PC-9 (cell line): Measurements from ENCODE around the gene SPRY4. TPM values are rescaled to one million over a fixed set of nuclear protein-coding genes. Genes with fewer than 3 reads are reported as not detected.
"Not testable (repeated sequence)": the region's sequence is repeated elsewhere in the genome, so short reads cannot be mapped to it uniquely, and the experiment has no call there.

ENCODE experiments used
- BruUV-seq: library from RNA; stranded (reverse); fragments of 400-500 nt; replicated peaks from 2 replicates; lab custom pipeline; 2021; lab: Mats Ljungman, UMichigan
- CTCF ChIA-PET: fragments of 300-600 bp; sonication (Branson Sonifier 250); formaldehyde crosslinking; loops from one replicate; lab custom pipeline; 2022; ENCODE audit warnings: antibody characterized with exemption; lab: Charles Lee
- POLR2A ChIA-PET: fragments of 300-600 bp; sonication (Branson Sonifier 250); formaldehyde crosslinking; loops from one replicate; lab custom pipeline; 2022; ENCODE audit warnings: antibody characterized with exemption; ENCODE audit not compliant: unreplicated experiment; lab: Charles Lee
- DNase-seq, 2 experiments: peaks; one replicate each; pipeline versions ENCODE4 v3.0.0 to v3.0.0-alpha.2; 2015 to 2022; ENCODE audit warnings: mixed read lengths in 1 of 2
- H2AFZ ChIP-seq: fragments of 200-600 bp; sonication (generic); 2 replicates; pipeline ENCODE4 v1.8.1; 2017; ENCODE audit warnings: antibody characterized with exemption
- H3F3A ChIP-seq: fragments of 200-600 bp; sonication (generic); 2 replicates; pipeline ENCODE4 v1.8.1; 2017; ENCODE audit warnings: antibody characterized with exemption, mild to moderate bottlenecking, low read depth; ENCODE audit not compliant: insufficient read depth
- H3K27ac ChIP-seq: fragments of 200-600 bp; sonication (generic); 2 replicates; pipeline ENCODE4 v1.6.1; 2016; ENCODE audit warnings: mixed run types
- H3K27me3 ChIP-seq: fragments of 200-600 bp; sonication (generic); 2 replicates; pipeline ENCODE4 v1.6.1; 2016; ENCODE audit warnings: low read depth, mixed run types; ENCODE audit not compliant: insufficient read depth
- H3K36me3 ChIP-seq: fragments of 200-600 bp; sonication (generic); 2 replicates; pipeline ENCODE4 v1.6.1; 2016; ENCODE audit warnings: low read depth, mixed run types
- H3K4me1 ChIP-seq: fragments of 200-600 bp; sonication (generic); replicated peaks from 2 replicates; pipeline ENCODE4 v1.6.1; 2016; ENCODE audit warnings: mixed run types; ENCODE audit not compliant: insufficient read depth
- H3K4me2 ChIP-seq: fragments of 200-600 bp; sonication (generic); 2 replicates; pipeline ENCODE4 v1.6.1; 2017; ENCODE audit warnings: mixed run types
- H3K4me3 ChIP-seq: fragments of 200-600 bp; sonication (generic); 2 replicates; pipeline ENCODE4 v1.6.1; 2016; ENCODE audit warnings: mixed run types
- H3K79me2 ChIP-seq: fragments of 200-600 bp; sonication (generic); 2 replicates; pipeline ENCODE4 v1.6.1; 2017; ENCODE audit warnings: low read depth, mixed run types
- H3K9me2 ChIP-seq: fragments of 200-600 bp; sonication (generic); 2 replicates; pipeline ENCODE4 v1.8.1; 2017; ENCODE audit warnings: mild to moderate bottlenecking; ENCODE audit not compliant: insufficient read depth
- H3K9me3 ChIP-seq: fragments of 200-600 bp; sonication (generic); 2 replicates; pipeline ENCODE4 v1.8.1; 2016; ENCODE audit warnings: low read depth; ENCODE audit not compliant: insufficient read depth
- H4K20me1 ChIP-seq: fragments of 200-600 bp; sonication (generic); 2 replicates; pipeline ENCODE4 v1.8.1; 2017; ENCODE audit not compliant: insufficient read depth
- EZH2 ChIP-seq: fragments of 200-600 bp; sonication (generic); IDR thresholded peaks from 2 replicates; pipeline ENCODE4 v1.8.0; 2017; ENCODE audit warnings: antibody characterized with exemption, low read depth
- intact Hi-C: fragments of 100-400 bp; cut with micrococcal nuclease; formaldehyde crosslinking; loops from one replicate; pipeline ENCODE4 v1.10.0; 2022; ENCODE audit not compliant: unreplicated experiment
- total RNA-seq: library from RNA; stranded (reverse); gene quantifications from 2 replicates; pipeline ENCODE4 v1.2.3, GENCODE V29; 2021
- TF ChIP-seq, protein P1 (sequence below): fragments of 200-600 bp; sonication (generic); conservative IDR thresholded peaks from 2 replicates; pipeline ENCODE4 v1.6.1; 2017; ENCODE audit warnings: mixed run types, antibody characterized with exemption, mild to moderate bottlenecking, moderate library complexity

The SPRY4 gene
- total RNA-seq, 1 experiment from 2014 or later, result 11.0 TPM

DNA sequence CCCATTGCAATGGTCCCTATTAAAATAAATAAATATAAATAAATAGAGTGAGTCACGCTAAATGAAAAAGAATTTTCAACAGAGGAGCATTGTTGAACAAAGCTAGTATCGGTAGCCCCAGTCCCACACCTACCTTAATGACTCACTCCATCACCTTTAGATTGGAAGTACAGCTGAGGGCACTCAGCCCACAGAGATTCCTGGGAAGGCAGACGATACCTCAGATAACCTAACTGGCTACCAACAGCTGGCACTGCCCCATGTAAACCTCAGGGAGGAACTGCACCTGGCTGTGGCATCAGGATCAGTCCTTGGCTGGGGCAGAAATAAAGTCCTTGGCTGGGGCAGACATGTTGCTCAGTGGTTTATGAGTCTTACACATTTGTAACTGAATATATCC, 49.3 kb downstream of the SPRY4 start:
- intact Hi-C loops, result loop anchor here (2.0 to 5.0 kb wide), 2 partner anchors 49 to 58 kb away; partner anchors contain the start of gene SPRY4
- BruUV-seq, result no TSS peak
- Histone ChIP-seq H3K9me3 (no peaks in the 10 kb centered on the region), H4K20me1 (no peaks in the 10 kb centered on the region), H3K4me2 (no peak overlapping the region), H3K4me1 (peaks cover 39% of the 10 kb centered on the region), H3K79me2 (no peaks in the 10 kb centered on the region), H3K4me3 (no peak overlapping the region), H3K27ac (no peak overlapping the region; the same call in 1 of the 2 replicates), H3K9me2 (no peaks in the 10 kb centered on the region), H2AFZ (no peak overlapping the region), H3K27me3 (no peaks in the 10 kb centered on the region), H3K36me3 (no peaks in the 10 kb centered on the region), H3F3A (peaks cover 5% of the 10 kb centered on the region; the same call in 1 of the 2 replicates)
- peak; percentile 69 to 85 for DNase-seq
- no peak for TF ChIP-seq EZH2
- TF ChIP-seq, protein P1, sequence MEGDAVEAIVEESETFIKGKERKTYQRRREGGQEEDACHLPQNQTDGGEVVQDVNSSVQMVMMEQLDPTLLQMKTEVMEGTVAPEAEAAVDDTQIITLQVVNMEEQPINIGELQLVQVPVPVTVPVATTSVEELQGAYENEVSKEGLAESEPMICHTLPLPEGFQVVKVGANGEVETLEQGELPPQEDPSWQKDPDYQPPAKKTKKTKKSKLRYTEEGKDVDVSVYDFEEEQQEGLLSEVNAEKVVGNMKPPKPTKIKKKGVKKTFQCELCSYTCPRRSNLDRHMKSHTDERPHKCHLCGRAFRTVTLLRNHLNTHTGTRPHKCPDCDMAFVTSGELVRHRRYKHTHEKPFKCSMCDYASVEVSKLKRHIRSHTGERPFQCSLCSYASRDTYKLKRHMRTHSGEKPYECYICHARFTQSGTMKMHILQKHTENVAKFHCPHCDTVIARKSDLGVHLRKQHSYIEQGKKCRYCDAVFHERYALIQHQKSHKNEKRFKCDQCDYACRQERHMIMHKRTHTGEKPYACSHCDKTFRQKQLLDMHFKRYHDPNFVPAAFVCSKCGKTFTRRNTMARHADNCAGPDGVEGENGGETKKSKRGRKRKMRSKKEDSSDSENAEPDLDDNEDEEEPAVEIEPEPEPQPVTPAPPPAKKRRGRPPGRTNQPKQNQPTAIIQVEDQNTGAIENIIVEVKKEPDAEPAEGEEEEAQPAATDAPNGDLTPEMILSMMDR, result no peak
- POLR2A ChIA-PET, result interaction anchor here (0.5 to 0.9 kb wide), 3 partner anchors 48 to 126 kb away, joined by 3 to 5 read pairs (median 5); partner anchors contain the start of gene SPRY4
- CTCF ChIA-PET, result no interaction called here

DNA sequence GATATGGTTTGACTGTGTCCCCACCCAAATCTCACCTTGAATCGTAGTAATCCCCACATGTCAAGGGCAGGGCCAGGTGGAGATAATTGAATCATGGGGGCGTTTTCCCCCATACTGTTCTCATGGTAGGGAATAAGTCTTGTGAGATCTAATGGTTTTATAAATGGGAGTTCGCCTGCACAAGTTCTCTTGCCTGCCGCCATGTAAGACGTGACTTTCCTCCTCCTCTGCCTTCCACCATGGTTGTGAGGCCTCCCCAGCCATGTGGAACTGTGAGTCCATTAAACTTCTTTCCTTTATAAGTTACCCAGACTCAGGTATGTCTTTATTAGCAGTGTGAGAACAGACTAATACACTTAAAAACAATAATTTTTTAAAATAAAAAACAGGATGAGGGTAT, 52.2 kb downstream of the SPRY4 start:
- POLR2A ChIA-PET, H3K4me2 ChIP-seq, H3K9me2 ChIP-seq, H3K36me3 ChIP-seq, H3K27ac ChIP-seq, H4K20me1 ChIP-seq, H3F3A ChIP-seq, CTCF ChIA-PET, H3K4me3 ChIP-seq, intact Hi-C loops, H3K27me3 ChIP-seq, BruUV-seq, DNase-seq, H2AFZ ChIP-seq, H3K79me2 ChIP-seq, H3K9me3 ChIP-seq: not testable (repeated sequence)
- peaks cover 11% of the 10 kb centered on the region for H3K4me1 ChIP-seq

DNA sequence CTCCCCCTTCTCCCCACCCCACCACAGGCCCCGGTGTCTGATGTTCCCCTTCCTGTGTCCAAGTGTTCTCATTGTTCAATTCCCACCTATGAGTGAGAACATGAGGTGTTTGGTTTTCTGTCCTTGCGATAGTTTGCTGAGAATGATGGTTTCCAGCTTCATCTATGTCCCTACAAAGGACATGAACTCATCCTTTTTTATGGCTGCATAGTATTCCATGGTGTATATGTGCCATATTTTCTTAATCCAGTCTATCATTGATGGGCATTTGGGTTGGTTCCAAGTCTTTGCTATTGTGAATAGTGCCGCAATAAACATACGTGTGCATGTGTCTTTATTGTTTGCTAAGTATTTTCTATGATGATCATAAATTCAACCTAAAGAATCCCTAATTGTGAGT, 60.7 kb downstream of the SPRY4 start:
- H3K9me2 ChIP-seq, H3K9me3 ChIP-seq, H4K20me1 ChIP-seq, H3F3A ChIP-seq, H3K4me1 ChIP-seq, H3K4me2 ChIP-seq, DNase-seq, H2AFZ ChIP-seq, H3K79me2 ChIP-seq, H3K27ac ChIP-seq, POLR2A ChIA-PET, H3K36me3 ChIP-seq, intact Hi-C loops, BruUV-seq, H3K4me3 ChIP-seq, H3K27me3 ChIP-seq: not testable (repeated sequence)
- CTCF ChIA-PET, result interaction anchor here (0.6 kb wide), 1 partner anchor 49 kb away, joined by 7 read pairs; no protein-coding TSS in a partner anchor

DNA sequence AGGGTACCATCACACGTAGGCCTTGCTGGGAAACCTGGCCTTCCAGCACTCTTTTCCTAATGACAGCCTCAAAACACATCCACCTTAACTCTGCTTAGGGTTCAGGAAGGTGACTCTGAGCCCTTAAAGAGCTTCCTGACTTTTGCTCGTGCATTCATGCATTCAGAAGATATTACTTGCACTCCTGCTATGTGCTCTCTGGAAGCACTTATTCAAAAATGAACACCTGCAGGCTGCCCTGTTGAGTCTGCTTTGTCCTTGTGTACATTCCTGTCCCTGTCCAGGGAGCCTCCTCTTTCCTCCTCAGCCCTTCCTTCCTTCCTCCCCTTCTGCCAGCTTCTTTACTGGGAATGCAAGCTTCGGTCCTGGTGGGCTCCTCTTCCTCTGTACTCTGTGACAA, 61.5 kb downstream of the SPRY4 start:
- TF ChIP-seq, protein P1, result no peak
- no peak for TF ChIP-seq EZH2
- H3K27me3 ChIP-seq, result no peaks in the 10 kb centered on the region
- no peaks in the 10 kb centered on the region for H3K9me2 ChIP-seq
- POLR2A ChIA-PET, result no interaction called here
- H3K4me2 ChIP-seq, result no peak overlapping the region
- no peaks in the 10 kb centered on the region for H4K20me1 ChIP-seq
- BruUV-seq, result no TSS peak
- H3F3A ChIP-seq, result no peaks in the 10 kb centered on the region
- H3K4me1 ChIP-seq, result peaks cover 8% of the 10 kb centered on the region; the same call in 1 of the 2 replicates
- H3K9me3 ChIP-seq, result no peaks in the 10 kb centered on the region
- intact Hi-C loops, result no loop called here
- no peak overlapping the region for H3K4me3 ChIP-seq
- peak in 1 of 2 experiments; percentile 59 for DNase-seq
- no peaks in the 10 kb centered on the region for H3K36me3 ChIP-seq
- no peak overlapping the region for H3K27ac ChIP-seq
- no peaks in the 10 kb centered on the region for H3K79me2 ChIP-seq
- H2AFZ ChIP-seq, result no peak overlapping the region
- CTCF ChIA-PET, result interaction anchor here (0.5 kb wide), 1 partner anchor 28 kb away, joined by 3 read pairs; no protein-coding TSS in a partner anchor
